ENCODE results near the gene PAFAH1B2. TPM values are rescaled to one million over a fixed set of nuclear protein-coding genes. Genes with fewer than 3 reads are reported as not detected.
A peak's percentile ranks its signal among the peaks of the same experiment; 100 is the strongest.
"Not testable (repeated sequence)": the region's sequence is repeated elsewhere in the genome, so short reads cannot be mapped to it uniquely, and the experiment has no call there.

The PAFAH1B2 gene
- total RNA-seq (2014; rRNA removed) = 108 and 117 TPM in 2 replicates
- polyA plus RNA-seq (2012) = 30.3 TPM

- DNase-seq (ENCODE audit: low read depth) = peak; percentile 86
These were observed at the start of gene PAFAH1B2 for GRCh38 chr11:117143871-117144476. PAFAH1B2 (plus strand) TSS chr11:117144287; CDS start chr11:117152448, 8,161 bp downstream.

- no peak for DNase-seq (ENCODE audit: low read depth)
These were observed 49.3 kb upstream of the PAFAH1B2 start for GRCh38 chr11:117094776-117095175.

- no peak for DNase-seq (ENCODE audit: low read depth)
These were observed 48.6 kb upstream of the PAFAH1B2 start for GRCh38 chr11:117095284-117096161.

DNA sequence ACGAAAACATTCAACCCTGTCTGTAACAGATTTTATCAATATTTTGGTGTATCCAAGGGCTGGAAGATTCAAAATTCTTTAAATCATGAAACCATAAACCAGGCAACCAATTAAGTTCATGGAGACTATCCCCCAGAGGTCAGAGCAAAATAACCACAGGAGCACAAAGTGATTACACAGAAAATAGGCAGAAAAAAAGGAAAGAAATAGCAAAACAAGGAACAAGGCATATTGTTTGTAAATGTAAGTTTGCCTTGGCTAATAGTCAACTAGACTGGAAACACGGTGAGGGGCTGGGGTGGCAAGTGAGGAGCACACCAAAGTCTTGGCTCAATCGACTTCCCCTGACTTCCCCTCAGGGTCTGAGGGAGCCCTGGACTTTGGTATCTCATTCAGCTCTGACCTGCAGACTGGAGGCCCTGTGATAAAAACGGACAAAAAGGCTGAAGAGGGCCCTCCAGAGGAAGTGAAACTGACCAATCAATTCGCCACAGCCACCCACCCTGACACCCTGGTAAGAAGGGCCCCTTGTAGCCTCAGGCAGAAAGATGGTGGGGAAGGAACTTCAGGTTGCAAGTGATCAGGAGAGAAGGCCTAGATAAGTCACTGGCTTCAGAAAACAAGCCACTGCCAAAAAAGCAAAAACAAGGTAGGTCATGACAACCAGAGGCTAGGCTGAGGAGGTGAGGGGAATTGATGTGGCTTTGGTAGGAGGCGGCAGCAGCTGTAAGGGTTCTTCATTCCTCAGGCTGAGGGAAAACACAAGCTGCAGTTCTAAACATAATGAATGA lies 47.7 kb upstream of the PAFAH1B2 start:
- DNase-seq (ENCODE audit: low read depth) = no peak

- no peak for DNase-seq (ENCODE audit: low read depth)
These were observed 47.1 kb upstream of the PAFAH1B2 start for GRCh38 chr11:117097014-117097388.

GRCh38 chr11:117097389-117098268 lies 46.5 kb upstream of the PAFAH1B2 start:
- no peak for DNase-seq (ENCODE audit: low read depth)

GRCh38 chr11:117098269-117099232 lies 45.5 kb upstream of the PAFAH1B2 start, which contains the start of gene SIK3:
SIK3 (minus strand) TSS chr11:117098428; CDS start chr11:117098415, 13 bp downstream.
- DNase-seq (ENCODE audit: low read depth) = peak; percentile 88

- no peak for DNase-seq (ENCODE audit: low read depth)
These were observed 44.4 kb upstream of the PAFAH1B2 start for GRCh38 chr11:117099696-117100095.

- no peak for DNase-seq (ENCODE audit: low read depth)
These were observed 43.5 kb upstream of the PAFAH1B2 start for GRCh38 chr11:117100556-117100955.

DNA sequence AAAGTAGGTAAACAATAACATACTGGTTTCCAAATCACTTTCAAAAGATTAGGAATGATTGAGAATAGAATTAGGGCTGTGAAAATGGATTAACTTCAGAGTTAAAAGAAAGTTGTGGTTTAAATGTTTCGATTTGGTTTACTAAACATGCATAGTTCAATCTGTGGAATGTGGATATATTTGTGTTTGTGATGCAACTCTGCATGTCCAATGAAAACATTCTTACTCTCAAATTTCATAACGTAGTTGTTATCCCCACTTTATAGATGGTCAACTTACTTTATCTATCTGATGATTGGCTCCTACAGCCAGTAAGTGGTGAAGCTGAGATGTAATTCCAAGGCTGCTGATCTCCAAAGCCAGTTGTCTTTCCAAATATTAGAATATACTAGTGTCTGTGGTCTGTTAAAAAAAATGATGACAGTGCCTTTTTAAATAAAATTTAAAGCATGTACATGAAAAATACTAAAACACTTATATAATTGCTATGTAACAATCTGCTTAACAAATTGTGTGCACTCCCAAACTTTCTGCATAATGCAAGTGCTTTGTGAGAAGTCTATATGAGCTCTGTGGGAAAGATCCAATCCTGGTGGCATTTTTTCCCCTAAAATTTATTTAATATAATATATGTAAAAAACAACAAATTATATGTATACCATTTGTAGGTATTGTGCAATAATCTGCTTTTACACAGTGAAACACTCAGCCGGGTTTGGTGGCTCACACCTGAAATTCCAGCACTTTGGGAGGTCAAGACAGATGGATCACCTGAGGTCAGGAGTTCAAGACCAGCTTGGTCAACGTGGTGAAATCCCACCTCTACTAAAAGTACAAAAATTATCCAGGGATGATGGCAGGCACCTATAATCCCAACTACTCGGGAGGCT lies 36.1 kb upstream of the PAFAH1B2 start:
- DNase-seq (ENCODE audit: low read depth) = no peak

- no peak for DNase-seq (ENCODE audit: low read depth)
These were observed 33.7 kb upstream of the PAFAH1B2 start for GRCh38 chr11:117110294-117110950.

GRCh38 chr11:117112497-117112896 lies 31.6 kb upstream of the PAFAH1B2 start:
- DNase-seq (ENCODE audit: low read depth) = not testable (repeated sequence)

DNA sequence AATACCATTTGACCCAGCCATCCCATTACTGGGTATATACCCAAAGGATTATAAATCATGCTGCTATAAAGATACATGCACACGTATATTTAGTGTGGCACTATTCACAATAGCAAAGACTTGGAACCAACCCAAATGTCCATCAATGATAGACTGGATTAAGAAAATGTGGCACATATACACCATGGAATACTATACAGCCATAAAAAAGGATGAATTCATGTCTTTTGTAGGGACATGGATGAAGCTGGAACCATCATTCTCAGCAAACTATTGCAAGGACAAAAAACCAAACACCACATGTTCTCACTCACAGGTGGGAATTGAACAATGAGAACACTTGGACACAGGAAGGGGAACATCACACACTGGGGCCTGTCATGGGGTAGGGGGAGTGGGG lies 31.1 kb upstream of the PAFAH1B2 start:
- not testable (repeated sequence) for DNase-seq (ENCODE audit: low read depth)

- DNase-seq (ENCODE audit: low read depth) = no peak
These were observed 26.4 kb upstream of the PAFAH1B2 start for GRCh38 chr11:117117681-117118080.

GRCh38 chr11:117121176-117121575 lies 22.9 kb upstream of the PAFAH1B2 start:
- no peak for DNase-seq (ENCODE audit: low read depth)

DNA sequence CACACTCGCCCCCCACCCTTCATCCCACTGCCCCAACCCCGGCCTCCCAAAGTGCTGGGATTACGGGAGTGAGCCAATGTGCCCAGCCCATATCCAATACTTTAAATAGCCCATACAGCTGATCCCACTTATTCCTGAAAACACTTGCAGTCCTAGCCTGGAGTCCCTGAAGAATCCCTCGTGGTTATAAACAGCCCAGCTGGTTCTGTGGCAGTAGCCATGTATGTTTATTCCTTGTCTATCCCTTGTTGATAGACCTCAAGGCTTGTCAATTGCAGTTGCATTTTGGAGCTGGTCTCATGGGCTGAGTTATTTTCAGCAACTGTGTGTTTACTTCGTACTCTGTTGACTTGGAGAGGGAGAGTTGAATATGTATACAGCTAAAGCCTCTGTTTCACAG lies 21.5 kb upstream of the PAFAH1B2 start:
- DNase-seq (ENCODE audit: low read depth) = no peak

DNA sequence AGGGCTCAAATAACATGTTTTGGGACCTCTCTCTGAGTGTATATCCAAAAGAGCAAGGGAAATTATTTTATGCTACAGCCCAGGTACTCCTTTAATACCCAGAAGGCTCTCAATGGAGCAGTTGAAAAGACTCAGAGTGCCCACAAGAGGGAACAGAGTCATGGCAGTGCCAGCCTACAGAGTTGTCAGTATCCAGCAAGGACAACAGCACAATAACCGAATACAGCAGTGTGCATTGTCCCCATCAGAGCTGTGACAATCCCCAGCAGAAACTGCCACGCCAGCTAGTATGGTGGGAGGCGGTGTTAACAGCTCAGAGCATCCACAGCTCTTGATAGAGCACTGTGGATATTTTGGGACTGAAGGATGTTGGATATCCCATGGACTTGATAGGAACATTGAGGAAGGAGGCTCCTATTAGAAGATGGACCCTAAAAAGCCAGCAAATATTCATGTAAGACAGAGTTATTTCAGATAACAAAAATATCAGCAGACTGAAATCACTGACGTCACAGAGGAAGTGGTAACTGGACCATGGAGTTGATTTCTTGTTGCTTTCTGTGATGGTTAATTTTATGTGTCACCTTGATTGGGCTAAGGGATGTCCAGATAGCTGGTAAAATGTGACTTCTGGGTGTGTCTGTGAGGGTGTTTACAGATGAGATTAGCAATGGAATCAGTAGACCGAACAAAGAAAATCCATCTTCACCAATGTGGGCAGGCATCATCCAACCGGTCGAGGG lies 17.7 kb upstream of the PAFAH1B2 start:
- no peak for DNase-seq (ENCODE audit: low read depth)

All from LHCN-M2 (cell line).